GM12873 (cell line): ENCODE measurements around the gene CYTL1.
A peak's percentile ranks its signal among the peaks of the same experiment; 100 is the strongest.

ENCODE experiments used
- CTCF ChIP-seq: IDR thresholded peaks from 2 replicates; pipeline ENCODE4 v1.5.1; 2012; ENCODE audit warnings: low read depth, mild to moderate bottlenecking, moderate library complexity, low read length, control low read depth; ENCODE audit not compliant: insufficient read depth; ENCODE audit errors: missing control alignments

Gene CYTL1

DNA sequence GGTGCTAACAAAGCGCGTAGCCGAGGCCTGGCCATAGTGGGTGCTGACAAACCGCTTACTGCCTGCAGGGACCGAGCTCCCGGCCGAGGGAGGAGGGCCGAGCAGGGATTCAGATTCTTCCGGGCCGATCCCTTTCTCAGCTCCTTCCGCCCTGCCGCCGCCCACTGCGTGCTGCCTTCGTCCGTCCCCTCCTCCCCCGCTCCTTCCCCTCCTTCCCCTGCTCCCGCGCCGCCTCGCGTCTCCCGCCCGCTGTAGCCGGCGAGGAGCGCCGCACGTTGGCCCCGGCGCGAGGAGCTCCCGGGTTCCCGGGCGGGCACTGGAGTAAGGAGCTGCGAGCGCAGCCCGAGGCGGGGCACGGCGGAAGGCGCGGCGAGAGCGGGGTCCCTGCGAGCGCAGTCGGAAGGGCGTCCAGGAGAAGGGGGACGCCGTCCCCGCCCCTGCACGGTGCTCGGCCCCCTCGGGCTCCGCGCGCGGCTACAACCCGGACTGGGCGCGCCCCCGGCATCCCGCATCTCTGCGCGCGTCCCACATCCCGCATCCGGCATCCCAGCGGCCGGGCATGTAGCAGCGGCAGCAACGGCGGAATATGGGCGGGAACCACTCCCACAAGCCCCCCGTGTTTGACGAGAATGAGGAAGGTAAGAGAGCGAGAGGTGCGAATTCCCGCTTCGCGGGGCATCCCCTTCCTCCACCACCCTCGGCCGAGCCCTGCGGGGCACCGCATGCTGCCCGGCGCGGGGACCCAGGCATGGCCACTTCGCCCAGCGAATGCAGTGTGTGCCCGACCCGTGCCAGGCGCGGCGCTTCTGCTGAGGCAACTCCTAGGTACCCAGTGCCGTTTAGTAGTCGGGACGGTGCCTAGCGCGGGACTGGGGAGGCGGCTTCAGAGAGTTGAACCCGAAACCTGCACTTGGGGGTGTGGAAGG is 32.3 kb upstream of the CYTL1 start, which contains the start of gene STK32B:
TSS of gene STK32B (plus strand) at position 203 of the 926 bp plus-strand sequence.
- no peak for TF ChIP-seq CTCF

DNA sequence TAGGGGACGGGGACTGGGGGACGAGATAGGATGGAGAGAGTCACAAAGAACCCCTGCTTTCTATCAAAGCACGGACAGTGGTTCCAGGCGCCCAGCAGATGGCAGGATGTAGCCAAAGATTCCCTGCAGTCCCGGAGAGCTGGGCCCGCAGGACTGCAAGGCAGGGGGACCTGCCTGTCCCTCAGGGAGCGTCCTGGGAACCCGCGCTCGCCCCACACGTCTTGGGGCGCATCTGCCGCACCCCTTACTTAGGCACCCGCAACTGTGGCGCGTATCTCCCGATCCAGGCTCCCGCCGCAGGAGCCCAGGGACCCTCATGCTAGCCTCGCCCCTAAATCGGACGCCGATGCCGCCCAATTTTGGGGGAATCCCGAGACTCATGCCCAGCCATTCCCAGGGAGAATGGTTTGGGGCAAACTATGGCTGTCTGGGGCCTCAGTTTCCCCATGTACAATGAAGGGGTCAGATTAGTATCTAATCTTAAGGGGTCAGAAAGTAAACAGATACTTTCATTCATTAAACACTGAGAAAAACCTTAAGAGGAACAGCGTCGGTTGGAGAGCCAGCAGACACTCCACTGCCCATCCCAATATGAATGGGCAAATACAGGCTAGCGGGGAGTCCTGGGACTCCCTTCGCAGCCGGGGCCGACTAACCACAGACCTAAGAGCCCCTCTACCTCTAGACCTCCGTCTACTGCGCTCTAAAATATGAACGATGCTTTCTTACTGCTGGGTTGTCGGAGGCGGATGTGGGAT is 31.4 kb upstream of the CYTL1 start:
- TF ChIP-seq CTCF, result peak; percentile 61

DNA sequence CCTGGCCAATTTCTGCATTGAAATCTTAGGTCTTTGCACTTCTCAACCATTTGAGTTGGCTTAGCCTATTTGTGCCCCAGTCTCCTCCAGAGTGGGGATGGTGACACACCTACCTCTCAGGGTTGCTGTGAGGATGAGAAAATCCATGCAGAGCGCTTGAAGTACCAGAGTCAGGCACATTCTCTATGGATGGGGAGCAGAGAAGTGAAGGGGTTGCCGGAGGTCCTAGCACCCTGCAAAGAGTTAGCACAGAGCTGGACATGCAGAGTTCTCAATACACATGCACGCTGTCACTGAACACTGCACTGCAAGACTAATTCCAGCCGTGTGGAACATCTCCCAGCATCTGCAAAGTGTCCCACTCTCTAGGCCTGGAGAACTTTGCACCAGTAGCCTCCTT is 29.5 kb upstream of the CYTL1 start:
- no peak for TF ChIP-seq CTCF

DNA sequence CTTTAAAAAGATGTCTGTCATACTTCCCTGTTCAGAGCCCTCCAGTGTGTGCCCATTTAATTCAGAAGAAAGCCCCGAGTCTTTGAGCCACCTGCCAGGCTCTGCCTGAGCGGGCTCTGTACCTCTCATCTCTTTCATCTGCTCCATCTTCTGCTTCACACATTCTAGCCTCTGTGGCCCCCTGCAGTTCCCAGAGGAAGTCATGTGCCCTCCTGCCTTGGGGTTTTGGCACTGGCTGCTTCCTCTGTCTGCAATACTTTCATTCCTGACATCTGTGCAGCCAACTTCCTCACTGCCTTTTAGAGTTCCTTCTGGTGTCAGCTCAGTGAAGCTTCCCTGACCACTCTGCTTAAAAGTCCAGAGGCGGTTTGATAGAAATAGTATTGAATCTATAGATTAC is 25.8 kb upstream of the CYTL1 start:
- TF ChIP-seq CTCF, result no peak

DNA sequence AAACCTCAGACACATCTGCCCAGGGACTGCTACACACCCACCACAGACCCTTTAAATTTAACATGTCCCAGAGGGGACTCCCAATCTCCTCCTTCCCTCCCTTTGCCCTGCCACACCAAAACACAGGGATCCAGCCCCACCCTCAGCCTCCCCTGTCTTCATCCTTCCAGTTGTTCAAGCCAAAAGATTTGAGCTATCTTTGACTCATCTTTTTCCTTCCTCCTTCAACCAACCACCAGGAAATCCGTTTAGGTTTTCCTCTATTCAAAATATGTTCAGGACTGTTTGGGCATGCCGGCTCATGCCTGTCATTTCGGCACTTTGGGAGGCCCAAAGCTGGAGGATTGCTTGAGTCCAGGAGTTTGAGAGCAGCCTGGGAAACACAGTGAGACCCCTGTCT is 25.1 kb upstream of the CYTL1 start:
- no peak for TF ChIP-seq CTCF

- no peak for TF ChIP-seq CTCF
These were observed 24.3 kb upstream of the CYTL1 start for GRCh38 chr4:5043579-5043978.

DNA sequence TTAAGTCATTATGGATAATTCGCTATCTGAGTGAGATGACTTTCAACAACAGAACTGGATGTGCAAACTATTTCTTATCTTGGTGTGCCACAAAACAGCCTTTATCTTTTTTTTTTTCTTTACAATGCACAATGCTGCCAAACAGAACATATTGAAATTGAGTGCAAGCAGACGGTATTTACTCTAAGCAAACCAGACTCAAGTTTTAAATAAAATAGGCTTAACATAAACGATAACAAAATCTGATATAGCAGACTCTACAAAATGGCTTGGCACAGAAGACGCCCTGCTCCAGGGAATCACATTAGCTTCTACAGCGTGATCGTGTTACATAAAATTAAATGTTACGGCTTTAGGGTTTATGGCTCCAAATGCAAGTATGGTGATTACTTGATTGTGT is 22.4 kb upstream of the CYTL1 start:
- no peak for TF ChIP-seq CTCF
